ENCODE measurements around the gene GMNN.
"Not testable (repeated sequence)": the region's sequence is repeated elsewhere in the genome, so short reads cannot be mapped to it uniquely, and the experiment has no call there.

GMNN gene

GRCh38 chr6:24774696-24775519 is at the start of gene GMNN:
Gene GMNN, plus strand, starts transcription at chr6:24774937. Its CDS starts 2,310 bp downstream, at chr6:24777247.
- DNase-seq (ENCODE audit: low spot score) = peak; percentile 97

- not testable (repeated sequence) for DNase-seq (ENCODE audit: low spot score)
Observed at GRCh38 chr6:24730653-24731052, 44.1 kb upstream of the GMNN start.

DNA sequence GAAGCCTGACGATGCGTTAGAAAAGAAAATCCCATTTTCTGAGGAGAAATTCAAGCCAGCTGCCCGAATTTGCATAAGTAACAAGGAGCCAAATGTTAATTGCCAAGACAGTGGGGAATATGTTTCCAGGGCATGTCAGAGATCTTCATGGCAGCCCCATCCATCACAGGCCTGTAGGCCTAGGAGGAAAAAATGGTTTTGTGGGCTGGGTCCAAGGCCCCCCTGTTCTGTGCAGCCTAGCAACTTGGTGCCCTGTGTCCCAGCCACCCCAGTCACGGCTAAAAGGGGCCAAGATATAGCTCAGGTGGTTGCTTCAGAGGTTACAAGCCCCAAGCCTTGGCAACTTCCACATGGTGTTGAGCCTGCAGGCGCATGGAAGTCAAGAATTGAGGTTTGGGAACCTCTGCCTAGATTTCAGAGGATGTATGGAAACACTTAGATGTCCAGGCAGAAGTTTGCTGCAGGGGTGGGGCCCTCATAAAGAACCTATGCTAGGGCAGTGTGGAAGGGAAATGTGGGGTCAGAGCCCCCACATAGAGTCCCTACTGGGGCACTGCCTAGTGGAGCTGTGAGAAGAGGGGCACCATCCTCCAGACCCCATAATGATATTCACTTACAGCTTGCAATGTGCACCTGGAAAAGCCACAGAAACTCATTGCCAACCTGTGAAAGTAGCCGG is 43.1 kb upstream of the GMNN start:
- DNase-seq (ENCODE audit: low spot score) = not testable (repeated sequence)

DNA sequence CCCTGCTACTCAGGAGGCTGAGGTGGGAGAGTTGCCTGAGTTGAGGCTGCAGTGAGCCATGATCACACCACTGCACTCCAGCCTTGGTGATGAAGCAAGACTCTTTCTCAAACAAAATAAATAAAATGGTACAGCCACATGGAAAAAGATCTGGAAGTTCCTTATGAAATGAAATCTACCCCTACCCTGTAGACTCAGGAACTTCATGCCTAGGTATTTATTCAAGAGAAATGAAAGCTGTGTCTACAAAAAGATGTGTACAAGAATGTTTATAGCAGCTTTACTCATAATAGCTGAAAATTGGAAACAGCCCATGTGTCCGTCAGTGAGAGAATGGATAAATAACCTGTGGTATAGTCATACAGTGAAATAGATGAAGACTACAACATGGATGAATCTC is 40.6 kb upstream of the GMNN start:
- no peak for DNase-seq (ENCODE audit: low spot score)

- DNase-seq (ENCODE audit: low spot score) = not testable (repeated sequence)
Observed at GRCh38 chr6:24734710-24735109, 40.0 kb upstream of the GMNN start.

DNA sequence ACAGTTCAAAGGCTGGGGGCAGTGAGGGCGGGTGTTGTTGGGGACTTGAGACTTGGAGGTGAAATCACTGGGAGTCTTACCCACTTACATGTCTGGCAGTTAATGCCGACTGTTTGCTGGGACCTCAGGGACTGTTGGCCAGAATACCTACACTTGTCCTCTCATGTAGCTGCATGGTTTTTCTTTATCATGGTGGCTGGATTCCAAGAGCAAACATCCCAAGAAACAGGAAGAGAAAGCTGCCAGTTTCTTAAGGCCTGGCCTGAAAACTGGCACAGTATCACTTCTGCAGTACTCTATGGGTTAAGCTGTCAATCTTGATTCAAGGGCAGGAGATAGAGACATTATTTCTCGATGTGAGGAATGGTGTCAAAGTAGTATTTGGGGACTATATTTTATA is 36.0 kb upstream of the GMNN start:
- no peak for DNase-seq (ENCODE audit: low spot score)

GRCh38 chr6:24740861-24741260 is 33.9 kb upstream of the GMNN start:
- DNase-seq (ENCODE audit: low spot score) = no peak

DNA sequence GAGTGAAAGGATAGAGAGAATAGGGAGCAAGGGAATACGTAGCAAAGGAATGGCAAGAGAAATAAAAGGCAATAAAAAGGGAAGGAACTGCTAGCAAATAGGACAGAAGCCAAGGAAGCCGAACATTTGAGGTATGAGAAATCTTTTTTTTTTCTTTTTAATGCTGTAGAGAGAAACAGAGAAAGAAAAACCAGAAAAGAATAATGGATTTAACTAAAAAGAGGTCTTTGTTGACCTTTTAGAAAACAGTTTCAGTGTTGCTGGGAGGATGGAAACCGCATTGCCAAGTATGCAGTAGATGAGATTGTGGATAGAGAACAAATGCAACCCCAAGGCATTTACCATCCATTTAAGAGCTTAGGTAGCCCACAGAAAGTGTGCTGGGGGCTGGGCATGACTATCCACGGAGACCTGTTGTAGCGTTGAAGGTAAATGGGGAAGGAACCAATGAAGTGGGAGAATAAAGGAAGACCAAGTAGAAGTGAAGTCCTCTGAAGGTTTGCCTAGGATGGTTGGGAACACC is 32.5 kb upstream of the GMNN start:
- DNase-seq (ENCODE audit: low spot score) = no peak

GRCh38 chr6:24743265-24743943 is 31.3 kb upstream of the GMNN start:
- peak; percentile 78 for DNase-seq (ENCODE audit: low spot score)

DNA sequence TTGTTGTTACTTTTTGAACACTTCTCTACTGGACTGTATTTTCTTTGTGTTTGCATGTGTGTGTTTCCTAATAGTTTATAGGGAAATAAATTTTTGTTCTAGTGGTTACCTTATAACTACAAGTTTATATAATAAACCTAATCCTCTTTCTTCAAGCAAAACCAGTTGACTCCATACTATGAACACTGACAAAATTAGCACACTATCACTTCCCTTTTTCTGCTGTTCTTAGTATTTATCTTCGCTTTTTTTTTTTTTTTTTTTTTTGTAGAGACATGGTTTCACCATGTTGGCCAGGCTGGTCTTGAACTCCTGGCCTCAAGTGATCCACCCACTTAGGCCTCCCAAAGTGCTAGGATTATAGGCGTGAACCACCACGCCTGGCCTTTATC is 30.8 kb upstream of the GMNN start:
- no peak for DNase-seq (ENCODE audit: low spot score)

GRCh38 chr6:24744911-24745310 is 29.8 kb upstream of the GMNN start:
- no peak for DNase-seq (ENCODE audit: low spot score)

DNA sequence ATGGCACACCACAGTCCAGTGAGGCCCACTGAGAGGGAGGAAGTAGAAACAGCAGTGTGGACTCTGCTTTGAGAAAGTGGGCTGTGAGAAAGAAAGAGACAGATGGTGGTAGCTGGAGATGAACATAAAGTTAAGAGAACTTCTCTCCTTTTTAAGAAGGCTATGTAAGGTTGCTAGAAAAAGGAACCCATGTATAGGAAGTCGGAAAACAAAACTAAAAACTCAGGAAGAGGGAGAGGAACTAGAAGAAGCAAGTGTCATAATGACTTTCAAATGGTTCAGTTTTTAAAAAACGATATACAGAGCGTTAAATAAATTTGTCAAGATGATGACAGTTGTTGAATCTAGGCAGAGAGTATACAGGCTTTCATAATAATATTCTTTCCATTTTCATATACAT is 25.4 kb upstream of the GMNN start:
- DNase-seq (ENCODE audit: low spot score) = no peak

GRCh38 chr6:24750878-24751277 is 23.9 kb upstream of the GMNN start:
- not testable (repeated sequence) for DNase-seq (ENCODE audit: low spot score)

DNA sequence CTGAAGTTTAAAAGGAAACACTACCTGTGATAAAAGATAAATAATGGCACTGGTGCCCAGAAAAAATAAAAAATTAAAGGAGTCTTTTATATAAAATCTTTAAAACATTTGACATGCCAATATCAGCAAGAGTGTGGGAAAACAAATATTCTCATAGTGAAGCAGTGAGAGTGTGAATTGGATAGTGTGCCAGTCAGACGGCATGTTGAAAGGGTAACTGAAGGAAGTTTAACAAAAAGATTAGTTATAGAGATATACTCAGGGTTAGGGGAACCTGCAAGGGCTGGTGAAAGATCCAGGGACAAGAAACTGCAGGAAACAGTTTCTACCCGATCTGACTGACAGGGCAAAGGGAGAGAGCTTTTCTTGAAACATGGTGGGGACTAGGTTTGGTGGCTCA is 22.2 kb upstream of the GMNN start:
- no peak for DNase-seq (ENCODE audit: low spot score)

GRCh38 chr6:24752917-24753492 is 21.7 kb upstream of the GMNN start:
- DNase-seq (ENCODE audit: low spot score) = no peak

DNA sequence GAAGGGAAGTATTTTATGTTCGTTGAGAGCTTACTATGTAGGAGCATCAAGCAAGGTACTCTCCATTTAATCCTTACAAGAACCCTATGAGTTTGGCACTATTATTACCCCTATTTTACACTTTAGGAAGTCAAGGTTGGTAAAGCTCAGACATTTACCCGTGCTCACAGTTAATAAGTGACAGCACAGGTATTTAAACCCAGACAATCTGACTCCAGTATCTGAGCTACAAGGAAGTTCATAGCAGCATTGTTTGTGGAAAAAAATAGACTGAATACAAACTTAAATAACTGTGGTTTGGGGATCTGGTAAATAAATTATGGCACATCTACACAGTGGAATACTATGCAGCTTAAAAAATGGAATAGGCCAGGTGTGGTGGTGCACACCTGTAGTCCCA is 21.2 kb upstream of the GMNN start:
- no peak for DNase-seq (ENCODE audit: low spot score)

DNA sequence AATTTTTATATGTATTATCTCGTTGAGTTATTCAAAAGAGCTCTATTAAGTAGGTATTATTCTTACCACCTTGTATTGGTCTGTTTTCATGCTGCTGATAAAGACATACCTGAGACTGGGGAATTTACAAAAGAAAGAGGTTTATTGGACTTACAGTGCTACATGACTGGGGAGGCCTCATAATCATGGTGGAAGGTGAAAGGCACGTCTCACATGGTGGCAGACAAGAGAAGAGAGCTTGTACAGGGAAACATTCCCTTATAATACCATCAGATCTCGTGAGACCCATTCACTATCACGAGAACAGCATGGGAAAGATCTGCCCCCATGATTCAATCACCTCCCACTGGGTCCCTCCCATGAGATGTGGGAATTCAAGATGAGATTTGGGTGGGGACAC is 20.4 kb upstream of the GMNN start:
- DNase-seq (ENCODE audit: low spot score) = not testable (repeated sequence)

- DNase-seq (ENCODE audit: low spot score) = no peak
Observed at GRCh38 chr6:24755279-24755678, 19.5 kb upstream of the GMNN start.

DNA sequence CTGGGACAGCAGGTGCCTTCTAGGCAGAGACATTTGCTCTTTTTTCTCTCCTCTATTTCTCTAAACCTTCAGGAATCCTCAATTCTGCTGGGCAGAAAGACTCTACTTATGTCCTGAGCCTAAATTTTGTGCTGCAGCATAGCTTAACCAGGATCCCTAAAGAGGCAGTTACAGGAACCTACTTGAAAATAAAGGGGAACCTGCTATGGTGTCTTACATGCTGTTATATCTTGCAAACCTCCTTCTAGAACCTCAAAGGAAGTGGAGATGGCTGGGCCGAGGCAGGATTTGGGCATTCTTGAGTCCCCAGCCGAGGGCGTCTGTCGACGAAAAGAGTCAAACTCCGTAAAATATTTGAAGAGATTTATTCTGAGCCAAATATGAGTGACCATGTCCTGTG is 17.1 kb upstream of the GMNN start:
- no peak for DNase-seq (ENCODE audit: low spot score)

DNA sequence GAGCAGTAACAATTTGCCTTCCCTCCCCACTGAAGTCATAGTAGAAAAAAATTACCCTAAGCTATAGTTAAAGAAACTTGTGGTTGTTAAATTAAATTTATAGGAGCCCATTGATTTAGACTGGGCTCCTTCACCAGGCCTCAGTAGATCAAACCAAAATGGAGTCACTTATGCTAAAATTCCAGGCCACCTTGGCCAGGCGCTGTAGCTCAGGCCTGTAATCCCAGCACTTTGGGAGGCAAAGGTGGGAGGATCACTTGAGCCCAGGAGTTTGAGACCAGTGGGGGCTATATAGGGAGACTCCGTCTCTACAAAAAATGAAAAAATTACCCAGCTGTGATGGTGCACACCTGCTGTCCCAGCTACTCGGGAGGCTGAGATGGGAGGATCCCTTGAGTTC is 15.0 kb upstream of the GMNN start:
- DNase-seq (ENCODE audit: low spot score) = no peak

GRCh38 chr6:24760210-24760609 is 14.5 kb upstream of the GMNN start:
- DNase-seq (ENCODE audit: low spot score) = no peak

GRCh38 chr6:24761193-24761835 is 13.4 kb upstream of the GMNN start:
- no peak for DNase-seq (ENCODE audit: low spot score)
